Activated CD4-positive, alpha-beta T cell treated with anti-CD3 and anti-CD28 coated beads, Interleukin-10, Interleukin-2, amounts not matched to agents 100 ng/mL and 50 ng/mL, durations not matched to agents 16 hours and 8 hours (primary cell): ENCODE measurements around the gene HHIP.

ENCODE experiments used
- DNase-seq: peaks from one replicate; pipeline ENCODE4 v3.0.0-alpha.2; 2020

The HHIP gene

DNA sequence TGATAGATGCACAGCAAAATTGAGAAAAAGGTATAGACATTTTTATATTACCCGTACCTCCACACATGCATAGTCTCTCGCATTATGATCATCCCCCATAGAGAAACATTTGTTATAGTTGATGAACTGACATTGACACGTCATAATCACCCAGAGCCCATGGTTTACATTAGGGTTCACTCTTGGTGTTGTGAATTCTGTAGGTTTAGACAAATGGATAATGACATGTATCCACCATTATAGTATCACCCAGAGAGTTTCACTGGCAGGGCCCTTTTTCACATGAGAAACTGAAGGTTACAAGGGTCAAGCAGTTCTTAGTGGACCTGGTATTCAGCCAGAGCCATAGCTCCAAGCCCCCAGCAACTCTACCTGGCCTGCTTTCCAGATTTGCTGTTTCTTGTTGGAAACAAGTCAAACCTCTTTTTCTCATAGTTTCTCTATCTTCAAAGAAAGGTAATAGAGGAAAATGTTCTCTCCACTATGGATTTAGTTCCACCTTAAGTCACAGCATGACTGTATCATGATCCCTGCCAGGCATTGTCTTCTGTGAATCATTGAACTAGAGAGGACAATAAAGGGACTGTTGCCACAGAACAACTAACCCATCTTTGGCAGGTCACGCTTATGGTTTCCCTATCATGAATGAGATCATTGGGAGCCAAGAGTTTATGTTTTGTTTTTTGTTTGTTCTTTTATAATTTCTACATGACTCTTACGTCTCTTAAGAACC lies 64.0 kb downstream of the HHIP start:
- DNase-seq: no peak

DNA sequence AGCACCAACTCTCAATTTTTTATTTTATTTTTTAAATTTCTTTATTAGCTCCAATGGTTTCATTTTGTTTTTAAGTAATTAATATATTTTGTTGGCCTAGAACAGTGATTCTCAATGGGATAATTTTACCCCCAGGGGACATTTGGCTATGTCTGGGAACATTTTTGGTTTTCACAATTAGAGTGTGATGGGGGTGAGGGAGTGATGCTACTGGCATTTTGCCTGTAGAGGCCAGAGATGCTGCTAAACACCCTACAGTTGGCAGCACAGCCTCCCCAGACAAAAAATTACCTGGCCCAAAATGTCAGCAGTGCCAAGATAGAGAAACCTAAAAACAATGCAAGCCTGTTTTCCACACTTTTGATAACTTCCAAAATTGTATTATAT lies 64.6 kb downstream of the HHIP start:
- DNase-seq: no peak

- DNase-seq: no peak
Measured at GRCh38 chr4:144711700-144712456, 65.9 kb downstream of the HHIP start.

DNA sequence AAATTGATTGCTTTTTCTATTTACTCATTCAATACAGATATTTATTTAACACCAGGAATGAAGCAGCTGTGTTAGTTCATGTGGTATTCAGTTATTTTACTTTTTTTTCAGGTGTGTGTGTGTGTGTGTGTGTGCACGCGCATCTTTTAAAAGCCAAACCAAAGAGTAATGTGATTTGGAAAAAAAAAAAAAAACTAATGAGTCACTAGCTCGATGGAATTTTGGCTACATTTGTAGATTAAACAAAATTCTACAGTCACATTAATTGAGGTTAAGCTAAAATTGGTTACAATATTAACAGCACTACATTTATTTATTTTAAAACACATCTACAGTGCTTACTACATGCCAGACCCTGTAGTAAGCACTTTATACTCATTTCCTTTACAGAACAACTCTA lies 66.8 kb downstream of the HHIP start:
- no peak for DNase-seq

DNA sequence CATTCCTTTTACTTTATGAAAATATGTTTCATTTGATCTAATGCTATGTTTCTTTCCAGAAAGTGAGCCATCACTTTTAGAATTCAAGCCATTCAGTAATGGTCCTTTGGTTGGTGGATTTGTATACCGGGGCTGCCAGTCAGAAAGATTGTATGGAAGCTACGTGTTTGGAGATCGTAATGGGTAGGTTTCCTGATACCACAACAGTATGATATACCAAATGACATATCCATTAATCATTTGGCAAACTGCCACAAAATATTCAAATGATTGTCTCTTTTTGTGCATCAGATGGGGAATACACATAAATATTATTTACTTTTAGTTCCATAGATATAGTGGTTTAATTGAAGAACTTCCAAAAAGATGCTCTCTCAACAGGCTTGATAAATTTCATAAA lies 68.2 kb downstream of the HHIP start:
- DNase-seq: no peak

DNA sequence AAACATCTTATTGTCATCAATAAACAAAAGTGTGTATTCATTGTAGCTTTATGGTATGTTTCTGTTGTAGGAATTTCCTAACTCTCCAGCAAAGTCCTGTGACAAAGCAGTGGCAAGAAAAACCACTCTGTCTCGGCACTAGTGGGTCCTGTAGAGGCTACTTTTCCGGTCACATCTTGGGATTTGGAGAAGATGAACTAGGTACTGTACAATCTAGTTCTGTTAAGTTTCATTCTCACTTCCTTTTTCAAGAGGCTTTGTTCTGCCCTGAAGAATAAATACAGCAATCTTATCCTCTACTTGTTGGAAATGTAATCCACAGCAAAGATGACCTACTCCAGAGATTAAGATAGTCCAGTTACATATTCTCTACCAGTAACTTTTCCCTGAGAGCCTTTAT lies 69.3 kb downstream of the HHIP start:
- DNase-seq: no peak

DNA sequence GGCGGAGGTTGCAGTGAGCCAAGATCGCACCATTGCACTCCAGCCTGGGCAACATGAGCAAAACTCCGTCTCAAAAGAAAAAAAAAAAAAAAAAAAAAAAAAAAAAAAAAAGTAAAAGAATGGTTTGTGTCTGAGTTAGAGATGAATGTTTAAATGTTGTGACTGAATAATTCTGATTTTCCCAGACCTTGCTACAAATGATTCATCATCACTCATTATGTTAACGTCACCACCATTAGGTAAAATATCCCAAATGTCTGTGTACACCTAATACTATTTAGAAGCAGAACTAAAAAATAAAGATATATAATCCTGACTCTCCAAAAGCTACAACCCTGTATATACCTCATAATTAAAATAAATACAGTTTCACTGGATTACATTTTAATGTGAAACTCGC lies 70.8 kb downstream of the HHIP start:
- DNase-seq: no peak

GRCh38 chr4:144718958-144719512 lies 73.1 kb downstream of the HHIP start:
- no peak for DNase-seq

- no peak for DNase-seq
Measured at GRCh38 chr4:144720491-144720890, 74.5 kb downstream of the HHIP start.

DNA sequence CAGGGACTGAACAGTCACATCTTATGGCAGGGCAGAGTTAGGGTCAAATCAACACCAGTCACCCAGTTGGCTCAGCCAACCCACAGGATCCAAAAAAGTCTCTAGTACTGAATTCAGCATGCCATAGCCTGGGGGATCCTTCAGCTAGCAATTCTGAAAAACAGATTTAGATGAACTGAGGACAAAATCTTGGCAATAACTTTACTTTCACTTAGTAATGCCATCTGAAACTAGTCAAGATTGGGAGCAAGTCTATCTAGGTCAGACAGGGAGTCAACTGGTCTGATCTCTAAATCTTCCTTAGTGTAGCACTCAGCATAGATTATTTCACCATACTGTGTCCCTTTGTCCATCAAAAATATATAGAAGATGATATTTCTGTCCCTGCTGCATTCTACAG lies 76.0 kb downstream of the HHIP start:
- no peak for DNase-seq

- DNase-seq: no peak
Measured at GRCh38 chr4:144723471-144723870, 77.5 kb downstream of the HHIP start.

- no peak for DNase-seq
Measured at GRCh38 chr4:144729175-144729574, 83.2 kb downstream of the HHIP start.

GRCh38 chr4:144732584-144733428 lies 86.8 kb downstream of the HHIP start:
- no peak for DNase-seq

DNA sequence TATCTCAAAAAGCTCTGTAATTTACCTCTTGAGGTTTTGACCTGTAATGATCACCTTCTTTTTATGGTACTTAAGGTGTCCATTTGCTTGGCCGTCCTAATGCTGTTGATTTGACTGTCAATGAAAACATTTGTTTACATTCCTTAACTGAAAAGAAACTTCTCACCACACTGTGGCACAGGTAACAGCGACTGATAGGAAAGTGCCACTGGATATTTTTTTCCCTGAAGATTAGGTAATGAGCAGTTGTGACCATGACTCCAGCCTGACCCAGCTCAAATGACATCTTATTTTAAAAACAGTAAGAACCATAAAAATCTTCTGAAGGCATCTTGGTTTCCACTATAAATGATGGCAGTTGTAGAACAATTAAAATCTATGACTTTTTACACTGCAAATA lies 87.6 kb downstream of the HHIP start:
- DNase-seq: no peak

DNA sequence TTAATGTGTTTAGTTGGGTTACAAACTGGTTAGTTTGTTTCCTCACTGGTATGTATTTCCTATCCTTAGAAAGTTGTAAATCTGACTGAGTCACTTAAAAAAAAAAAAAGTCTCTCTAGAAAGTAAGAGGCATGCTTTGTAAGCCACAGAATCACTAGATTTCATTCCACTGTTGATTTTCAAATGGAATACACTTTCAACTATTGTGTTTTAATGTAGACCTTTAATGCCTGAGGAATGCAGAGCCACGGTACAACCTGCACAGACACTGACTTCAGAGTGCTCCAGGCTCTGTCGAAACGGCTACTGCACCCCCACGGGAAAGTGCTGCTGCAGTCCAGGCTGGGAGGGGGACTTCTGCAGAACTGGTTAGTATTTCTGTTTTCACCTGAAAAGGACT lies 88.6 kb downstream of the HHIP start:
- DNase-seq: no peak

- no peak for DNase-seq
Measured at GRCh38 chr4:144738649-144739048, 92.7 kb downstream of the HHIP start.

DNA sequence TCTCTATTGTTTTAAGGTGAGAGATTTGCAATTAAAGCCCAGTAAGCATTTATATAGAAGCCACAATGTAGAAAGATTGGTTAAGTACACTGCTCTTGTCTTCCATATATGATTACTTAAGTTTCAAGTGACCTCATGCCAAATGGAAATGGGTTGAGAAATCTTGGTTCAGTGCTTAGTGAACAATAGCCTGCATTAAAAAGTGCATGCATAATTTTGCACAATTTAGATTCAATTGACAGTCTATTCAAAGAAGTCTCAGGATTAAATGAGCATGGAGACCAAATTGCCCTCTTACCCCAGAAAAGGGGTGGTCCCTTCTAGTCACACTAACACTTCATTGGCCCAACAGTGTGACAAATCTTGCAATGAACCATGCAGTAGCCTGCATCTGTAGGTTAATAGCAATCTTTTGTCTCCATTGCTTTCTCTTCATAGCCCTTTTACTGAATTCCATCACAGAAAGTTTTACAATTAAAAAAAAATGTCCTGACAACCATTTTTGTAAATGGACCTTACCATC lies 93.6 kb downstream of the HHIP start:
- DNase-seq: no peak

- DNase-seq: no peak
Measured at GRCh38 chr4:144740316-144740715, 94.4 kb downstream of the HHIP start.

- DNase-seq: no peak
Measured at GRCh38 chr4:144748814-144749555, 103.0 kb downstream of the HHIP start.

- no peak for DNase-seq
Measured at GRCh38 chr4:144750348-144750747, 104.4 kb downstream of the HHIP start.

GRCh38 chr4:144754562-144755410 lies 108.8 kb downstream of the HHIP start:
- no peak for DNase-seq
